Mesothelial cell of epicardium (in vitro differentiated cells): ENCODE measurements around the gene TMEFF2. TPM values are rescaled to one million over a fixed set of nuclear protein-coding genes. Genes with fewer than 3 reads are reported as not detected.

Experiments used
- DNase-seq, 2 experiments: peaks; one replicate each; pipeline ENCODE4 v3.0.0; 2021; ENCODE audit warnings: low spot score in 2 of 2; ENCODE audit not compliant: unreplicated experiment in 2 of 2
- H3K27ac Mint-ChIP-seq: 2 replicates; pipeline ENCODE4 v1.8.0; 2021; ENCODE audit warnings: mixed read lengths
- H3K27me3 Mint-ChIP-seq: 2 replicates; pipeline ENCODE4 v1.8.0; 2021; ENCODE audit warnings: low read depth, mixed read lengths
- H3K36me3 Mint-ChIP-seq: 2 replicates; pipeline ENCODE4 v1.8.0; 2021; ENCODE audit warnings: mixed read lengths
- H3K4me1 Mint-ChIP-seq: 2 replicates; pipeline ENCODE4 v1.8.0; 2021; ENCODE audit warnings: mixed read lengths
- H3K4me3 Mint-ChIP-seq: 2 replicates; pipeline ENCODE4 v1.8.0; 2021; ENCODE audit warnings: mild to moderate bottlenecking, moderate library complexity, mixed read lengths
- H3K9me3 Mint-ChIP-seq: 2 replicates; pipeline ENCODE4 v1.8.0; 2021; ENCODE audit warnings: mixed read lengths
- total RNA-seq: library from RNA; stranded (reverse); gene quantifications from 3 replicates; pipeline ENCODE4 v1.2.1, GENCODE V29; 2021
- TF ChIP-seq, protein P1 (sequence below): fragments of 200-600 bp; sonication (generic); IDR thresholded peaks from one replicate; pipeline ENCODE4 v1.5.0; 2021; ENCODE audit warnings: antibody characterized with exemption; ENCODE audit not compliant: unreplicated experiment

TMEFF2 gene
- total RNA-seq, 1 donor from 2014 or later, result 18.1 TPM

DNA sequence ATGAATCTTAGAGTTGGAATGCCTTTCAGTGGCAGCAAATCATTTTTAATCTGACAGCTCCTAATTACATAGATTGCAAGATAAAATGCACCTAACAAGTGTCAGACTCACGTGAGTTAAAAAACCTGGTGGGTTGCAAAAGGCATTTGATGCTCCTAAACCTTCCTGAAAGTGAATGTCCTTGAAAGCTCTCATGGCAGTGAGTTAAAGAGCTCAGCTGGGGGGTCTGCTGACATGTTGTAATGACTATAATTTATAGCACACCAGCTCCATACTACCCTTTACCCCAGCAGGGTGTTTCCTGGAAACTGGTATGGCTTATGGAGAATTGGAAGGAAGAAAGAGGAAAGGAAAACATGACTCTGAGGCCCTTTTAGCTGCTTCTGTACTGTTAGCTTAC lies 256.0 kb downstream of the TMEFF2 start:
- peaks cover 7% of the 10 kb centered on the region for H3K9me3 Mint-ChIP-seq
- DNase-seq, result no peak
- H3K36me3 Mint-ChIP-seq, result no peaks in the 10 kb centered on the region
- H3K27ac Mint-ChIP-seq, result no peak overlapping the region
- H3K4me3 Mint-ChIP-seq, result no peak overlapping the region
- H3K27me3 Mint-ChIP-seq, result peaks cover 2% of the 10 kb centered on the region
- H3K4me1 Mint-ChIP-seq, result peaks cover 36% of the 10 kb centered on the region
- TF ChIP-seq, protein P1, sequence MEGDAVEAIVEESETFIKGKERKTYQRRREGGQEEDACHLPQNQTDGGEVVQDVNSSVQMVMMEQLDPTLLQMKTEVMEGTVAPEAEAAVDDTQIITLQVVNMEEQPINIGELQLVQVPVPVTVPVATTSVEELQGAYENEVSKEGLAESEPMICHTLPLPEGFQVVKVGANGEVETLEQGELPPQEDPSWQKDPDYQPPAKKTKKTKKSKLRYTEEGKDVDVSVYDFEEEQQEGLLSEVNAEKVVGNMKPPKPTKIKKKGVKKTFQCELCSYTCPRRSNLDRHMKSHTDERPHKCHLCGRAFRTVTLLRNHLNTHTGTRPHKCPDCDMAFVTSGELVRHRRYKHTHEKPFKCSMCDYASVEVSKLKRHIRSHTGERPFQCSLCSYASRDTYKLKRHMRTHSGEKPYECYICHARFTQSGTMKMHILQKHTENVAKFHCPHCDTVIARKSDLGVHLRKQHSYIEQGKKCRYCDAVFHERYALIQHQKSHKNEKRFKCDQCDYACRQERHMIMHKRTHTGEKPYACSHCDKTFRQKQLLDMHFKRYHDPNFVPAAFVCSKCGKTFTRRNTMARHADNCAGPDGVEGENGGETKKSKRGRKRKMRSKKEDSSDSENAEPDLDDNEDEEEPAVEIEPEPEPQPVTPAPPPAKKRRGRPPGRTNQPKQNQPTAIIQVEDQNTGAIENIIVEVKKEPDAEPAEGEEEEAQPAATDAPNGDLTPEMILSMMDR, result no peak

DNA sequence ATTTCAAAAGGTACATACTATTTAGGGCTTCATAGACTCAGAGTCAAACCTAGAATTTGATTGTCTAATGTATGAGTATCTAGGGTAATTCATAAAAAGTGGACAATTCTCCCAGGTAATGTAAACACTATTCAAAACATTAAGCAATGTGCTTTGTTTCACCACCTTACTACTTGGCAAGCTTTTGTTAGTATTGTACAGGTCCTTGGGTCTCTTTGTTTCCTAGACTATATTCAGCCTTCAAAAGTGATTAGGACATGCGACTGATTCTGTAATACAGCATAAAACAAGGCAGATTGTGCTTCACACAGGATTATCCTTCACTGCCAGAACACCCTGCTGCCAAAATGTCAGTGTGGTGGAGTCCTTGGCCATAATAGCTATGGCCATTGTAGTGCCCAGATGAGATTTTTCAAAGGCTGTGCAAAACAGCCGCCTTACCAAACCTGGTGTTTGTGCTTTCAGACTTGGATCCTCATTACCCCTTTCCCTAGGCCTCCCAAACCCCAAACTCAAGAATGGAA lies 257.8 kb downstream of the TMEFF2 start:
- Mint-ChIP-seq H3K9me3 (peaks cover 10% of the 10 kb centered on the region), H3K27ac (no peak overlapping the region), H3K27me3 (peaks cover 2% of the 10 kb centered on the region), H3K4me3 (no peak overlapping the region), H3K4me1 (peaks cover 24% of the 10 kb centered on the region), H3K36me3 (peaks cover 2% of the 10 kb centered on the region)
- TF ChIP-seq, protein P1, result no peak
- DNase-seq, result no peak

DNA sequence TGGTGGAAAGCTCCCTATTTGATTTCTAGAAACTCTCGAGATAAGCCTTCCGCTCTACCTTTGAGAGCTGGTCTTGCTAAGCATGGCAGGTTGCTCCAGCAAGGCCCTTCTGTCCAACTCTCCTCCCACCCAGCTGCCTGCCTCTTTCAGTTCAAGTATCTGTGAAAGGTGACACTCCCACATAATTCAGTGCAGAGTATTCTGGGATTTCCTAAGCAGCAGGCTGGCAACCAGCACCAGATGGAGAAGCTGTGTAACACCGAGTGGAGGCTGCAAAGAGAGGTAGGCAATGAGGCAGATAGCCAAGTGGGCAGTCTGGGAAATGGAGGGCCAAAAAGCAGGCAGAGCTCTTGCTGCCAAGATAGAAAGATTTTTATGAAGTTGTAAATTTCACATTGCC lies 259.5 kb downstream of the TMEFF2 start:
- TF ChIP-seq, protein P1, result no peak
- no peak for DNase-seq
- Mint-ChIP-seq H3K27ac (no peak overlapping the region), H3K4me3 (no peak overlapping the region), H3K27me3 (peaks cover 2% of the 10 kb centered on the region), H3K9me3 (peaks cover 10% of the 10 kb centered on the region), H3K4me1 (peaks cover 9% of the 10 kb centered on the region), H3K36me3 (peaks cover 2% of the 10 kb centered on the region)

DNA sequence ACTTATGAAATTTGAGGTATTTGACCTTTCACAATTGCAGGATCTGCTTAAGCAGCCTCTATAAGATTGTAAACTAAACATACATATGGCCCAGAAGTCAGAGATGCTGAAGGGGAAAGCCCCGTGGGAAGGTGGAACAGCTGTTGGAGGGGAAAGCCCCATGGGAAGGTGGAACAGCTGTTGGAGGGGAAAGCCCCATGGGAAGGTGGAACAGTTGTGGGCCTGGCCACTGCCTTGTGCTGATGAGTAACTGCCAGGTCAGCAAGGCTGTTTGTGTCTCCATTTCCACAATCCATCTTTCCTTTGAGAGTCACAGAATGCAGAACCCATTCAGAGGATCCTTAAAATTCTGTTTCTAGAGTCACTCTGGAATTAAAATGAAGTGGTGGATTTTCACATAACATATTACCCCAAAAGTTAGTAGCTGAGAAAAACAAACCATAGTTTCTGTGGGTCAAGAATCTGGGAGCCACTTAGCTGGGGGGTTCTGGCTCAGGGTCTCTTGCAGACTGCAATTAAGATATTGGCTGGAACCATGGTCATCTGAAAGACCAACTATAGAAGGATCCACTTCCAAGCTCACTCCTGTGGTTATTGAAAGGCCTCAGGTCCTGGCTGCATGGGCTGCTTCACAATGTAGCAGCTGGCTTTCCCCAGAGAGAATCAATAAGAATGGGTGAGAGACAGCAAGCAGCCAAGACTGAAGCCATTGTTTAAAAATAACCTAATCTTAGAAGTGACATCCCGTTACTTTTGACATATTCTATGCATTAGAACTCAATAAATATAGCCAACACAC lies 261.2 kb downstream of the TMEFF2 start:
- H3K27me3 Mint-ChIP-seq, result peaks cover 2% of the 10 kb centered on the region
- DNase-seq, result no peak
- peaks cover 2% of the 10 kb centered on the region for H3K36me3 Mint-ChIP-seq
- H3K4me1 Mint-ChIP-seq, result peaks cover 14% of the 10 kb centered on the region
- H3K4me3 Mint-ChIP-seq, result no peak overlapping the region
- H3K9me3 Mint-ChIP-seq, result peaks cover 10% of the 10 kb centered on the region
- TF ChIP-seq, protein P1, result no peak
- no peak overlapping the region for H3K27ac Mint-ChIP-seq

DNA sequence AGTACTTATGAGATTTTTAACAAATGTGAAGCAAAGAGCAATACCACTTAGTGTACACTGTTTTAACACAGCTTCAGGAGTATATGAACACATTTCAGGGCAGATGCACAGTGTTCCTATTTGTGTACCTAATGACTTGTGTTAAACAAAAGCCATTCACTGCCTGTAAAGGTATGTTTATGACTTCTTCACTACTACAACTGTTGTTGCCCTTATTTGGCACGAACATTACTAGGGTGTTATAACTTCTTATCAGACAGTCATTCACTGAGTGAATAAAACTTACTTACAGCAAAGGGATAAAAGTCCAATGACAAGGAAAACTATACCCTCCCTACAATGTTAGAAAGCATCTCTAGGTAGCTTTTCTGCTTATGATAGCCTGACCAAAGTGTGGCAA lies 262.4 kb downstream of the TMEFF2 start:
- peaks cover 2% of the 10 kb centered on the region for H3K27me3 Mint-ChIP-seq
- no peak overlapping the region for H3K4me3 Mint-ChIP-seq
- TF ChIP-seq, protein P1, result no peak
- H3K27ac Mint-ChIP-seq, result no peak overlapping the region
- no peak for DNase-seq
- peaks cover 10% of the 10 kb centered on the region for H3K9me3 Mint-ChIP-seq
- peaks cover 10% of the 10 kb centered on the region for H3K4me1 Mint-ChIP-seq
- peaks cover 2% of the 10 kb centered on the region for H3K36me3 Mint-ChIP-seq
